K562 (cell line): ENCODE results near the gene SFI1. TPM values are rescaled to one million over a fixed set of nuclear protein-coding genes. Genes with fewer than 3 reads are reported as not detected.

Experiments
- CBX8 ChIP-seq: fragments of 200-600 bp; sonication (generic); IDR thresholded peaks from 2 replicates; pipeline ENCODE4 v1.6.1; 2012; ENCODE audit warnings: borderline replicate concordance, mixed run types, low read depth, mild to moderate bottlenecking, moderate library complexity, mixed read lengths, low read length, control low read depth, inconsistent platforms; ENCODE audit not compliant: poor library complexity, severe bottlenecking; ENCODE audit errors: extremely low read depth
- MTA3 ChIP-seq: fragments of 450-650 bp; formaldehyde crosslinking; IDR thresholded peaks from 2 replicates; pipeline ENCODE4 v1.6.1; 2017; ENCODE audit warnings: mild to moderate bottlenecking, borderline replicate concordance
- SAFB ChIP-seq: fragments of 200-400 bp; formaldehyde crosslinking; IDR thresholded peaks from 2 replicates; pipeline ENCODE4 v1.6.1; 2017; ENCODE audit warnings: low read depth, low read length, borderline replicate concordance
- SMC3 ChIP-seq: conservative IDR thresholded peaks from 2 replicates; pipeline ENCODE4 v1.6.1; 2011; ENCODE audit warnings: low read depth, low read length, improper control_type of control experiment; ENCODE audit not compliant: insufficient read depth
- TAF1 ChIP-seq: IDR thresholded peaks from 2 replicates; pipeline ENCODE4 v1.6.1; 2011; ENCODE audit warnings: mild to moderate bottlenecking, low read length, moderate library complexity; ENCODE audit not compliant: insufficient read depth, control insufficient read depth, severe bottlenecking; ENCODE audit errors: extremely low read depth
- YBX1 ChIP-seq: fragments of 450-650 bp; IDR thresholded peaks from 2 replicates; pipeline ENCODE4 v1.7.1; 2016; ENCODE audit warnings: mild to moderate bottlenecking
- ZNF175 ChIP-seq: fragments of 200-800 bp; sonication (Bioruptor generic); IDR thresholded peaks from 2 replicates; pipeline ENCODE4 v1.6.1; 2016; ENCODE audit warnings: low read depth, mild to moderate bottlenecking, missing genetic modification characterization, missing compliant biosample characterization
- ZNF592 ChIP-seq: fragments of 450-650 bp; IDR thresholded peaks from 2 replicates; pipeline ENCODE4 v1.6.1; 2017; ENCODE audit warnings: antibody characterized with exemption, mild to moderate bottlenecking
- polyA plus RNA-seq, 8 experiments: library from polyadenylated mRNA; depleted of rRNA in 4 of 8; stranded (reverse) in 5 of 8; unstranded in 3 of 8; fragments of >200 nt; fragmentation: Nextera tagmentation in 2 of 8; fragmentation: Illumina TruSeq in 1 of 8; extraction: Ambion mirVana in 2 of 8; extraction: Trizol in 1 of 8; gene quantifications; 2 replicates each; pipeline versions ENCODE4 v1.2.1 to v1.2.3, GENCODE V29; 2011 to 2014; ENCODE audit warnings: inconsistent platforms in 1 of 8, missing spikeins in 1 of 8
- total RNA-seq, 7 experiments: library from RNA; depleted of rRNA in 6 of 7; stranded (reverse); fragments of >200 nt in 6 of 7; fragmentation: Illumina TruSeq in 2 of 7; extraction: Trizol in 2 of 7; gene quantifications; 2 replicates each; pipeline versions ENCODE4 v1.2.1 to v1.2.3, GENCODE V29; 2011 to 2021; ENCODE audit warnings: low replicate concordance in 1 of 7
- TF ChIP-seq, protein P1 (sequence below): fragments of 450-650 bp; IDR thresholded peaks from 2 replicates; pipeline ENCODE4 v1.6.1; 2016; ENCODE audit warnings: mild to moderate bottlenecking, moderate library complexity
- TF ChIP-seq, protein P2 (sequence below): fragments of 450-650 bp; formaldehyde crosslinking; IDR thresholded peaks from 2 replicates; pipeline ENCODE4 v1.4.0; 2020; ENCODE audit warnings: mild to moderate bottlenecking, mixed read lengths

SFI1 gene
- total and polyA plus RNA-seq, 9 of the 15 experiments (the other 6 are each of a cell fraction or from before 2014, with no cell fraction given), result 3.0 to 25.6 (median 14.1) TPM

DNA sequence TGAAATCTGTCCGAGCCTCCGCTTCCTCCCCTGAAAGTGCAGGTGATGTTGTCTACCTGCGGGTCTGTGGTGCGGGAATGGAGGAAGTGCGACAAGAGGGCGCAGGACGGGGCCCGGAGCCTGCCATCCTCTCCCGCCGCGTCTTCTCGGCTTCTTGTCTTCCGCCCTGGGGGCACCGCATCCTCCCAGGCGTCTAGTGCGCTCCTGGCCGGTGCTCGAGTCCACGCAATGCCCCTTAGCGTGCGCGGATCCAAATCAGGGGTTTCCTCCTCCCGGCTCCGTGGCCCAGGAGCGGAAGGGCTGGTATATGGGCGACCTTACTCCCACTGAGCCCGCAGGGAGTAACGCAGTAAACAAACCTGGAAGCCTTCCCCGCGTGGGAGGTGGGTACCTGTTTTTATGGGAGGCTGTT, 405 bp downstream of the SFI1 start (continued):
- TF ChIP-seq, protein P1, sequence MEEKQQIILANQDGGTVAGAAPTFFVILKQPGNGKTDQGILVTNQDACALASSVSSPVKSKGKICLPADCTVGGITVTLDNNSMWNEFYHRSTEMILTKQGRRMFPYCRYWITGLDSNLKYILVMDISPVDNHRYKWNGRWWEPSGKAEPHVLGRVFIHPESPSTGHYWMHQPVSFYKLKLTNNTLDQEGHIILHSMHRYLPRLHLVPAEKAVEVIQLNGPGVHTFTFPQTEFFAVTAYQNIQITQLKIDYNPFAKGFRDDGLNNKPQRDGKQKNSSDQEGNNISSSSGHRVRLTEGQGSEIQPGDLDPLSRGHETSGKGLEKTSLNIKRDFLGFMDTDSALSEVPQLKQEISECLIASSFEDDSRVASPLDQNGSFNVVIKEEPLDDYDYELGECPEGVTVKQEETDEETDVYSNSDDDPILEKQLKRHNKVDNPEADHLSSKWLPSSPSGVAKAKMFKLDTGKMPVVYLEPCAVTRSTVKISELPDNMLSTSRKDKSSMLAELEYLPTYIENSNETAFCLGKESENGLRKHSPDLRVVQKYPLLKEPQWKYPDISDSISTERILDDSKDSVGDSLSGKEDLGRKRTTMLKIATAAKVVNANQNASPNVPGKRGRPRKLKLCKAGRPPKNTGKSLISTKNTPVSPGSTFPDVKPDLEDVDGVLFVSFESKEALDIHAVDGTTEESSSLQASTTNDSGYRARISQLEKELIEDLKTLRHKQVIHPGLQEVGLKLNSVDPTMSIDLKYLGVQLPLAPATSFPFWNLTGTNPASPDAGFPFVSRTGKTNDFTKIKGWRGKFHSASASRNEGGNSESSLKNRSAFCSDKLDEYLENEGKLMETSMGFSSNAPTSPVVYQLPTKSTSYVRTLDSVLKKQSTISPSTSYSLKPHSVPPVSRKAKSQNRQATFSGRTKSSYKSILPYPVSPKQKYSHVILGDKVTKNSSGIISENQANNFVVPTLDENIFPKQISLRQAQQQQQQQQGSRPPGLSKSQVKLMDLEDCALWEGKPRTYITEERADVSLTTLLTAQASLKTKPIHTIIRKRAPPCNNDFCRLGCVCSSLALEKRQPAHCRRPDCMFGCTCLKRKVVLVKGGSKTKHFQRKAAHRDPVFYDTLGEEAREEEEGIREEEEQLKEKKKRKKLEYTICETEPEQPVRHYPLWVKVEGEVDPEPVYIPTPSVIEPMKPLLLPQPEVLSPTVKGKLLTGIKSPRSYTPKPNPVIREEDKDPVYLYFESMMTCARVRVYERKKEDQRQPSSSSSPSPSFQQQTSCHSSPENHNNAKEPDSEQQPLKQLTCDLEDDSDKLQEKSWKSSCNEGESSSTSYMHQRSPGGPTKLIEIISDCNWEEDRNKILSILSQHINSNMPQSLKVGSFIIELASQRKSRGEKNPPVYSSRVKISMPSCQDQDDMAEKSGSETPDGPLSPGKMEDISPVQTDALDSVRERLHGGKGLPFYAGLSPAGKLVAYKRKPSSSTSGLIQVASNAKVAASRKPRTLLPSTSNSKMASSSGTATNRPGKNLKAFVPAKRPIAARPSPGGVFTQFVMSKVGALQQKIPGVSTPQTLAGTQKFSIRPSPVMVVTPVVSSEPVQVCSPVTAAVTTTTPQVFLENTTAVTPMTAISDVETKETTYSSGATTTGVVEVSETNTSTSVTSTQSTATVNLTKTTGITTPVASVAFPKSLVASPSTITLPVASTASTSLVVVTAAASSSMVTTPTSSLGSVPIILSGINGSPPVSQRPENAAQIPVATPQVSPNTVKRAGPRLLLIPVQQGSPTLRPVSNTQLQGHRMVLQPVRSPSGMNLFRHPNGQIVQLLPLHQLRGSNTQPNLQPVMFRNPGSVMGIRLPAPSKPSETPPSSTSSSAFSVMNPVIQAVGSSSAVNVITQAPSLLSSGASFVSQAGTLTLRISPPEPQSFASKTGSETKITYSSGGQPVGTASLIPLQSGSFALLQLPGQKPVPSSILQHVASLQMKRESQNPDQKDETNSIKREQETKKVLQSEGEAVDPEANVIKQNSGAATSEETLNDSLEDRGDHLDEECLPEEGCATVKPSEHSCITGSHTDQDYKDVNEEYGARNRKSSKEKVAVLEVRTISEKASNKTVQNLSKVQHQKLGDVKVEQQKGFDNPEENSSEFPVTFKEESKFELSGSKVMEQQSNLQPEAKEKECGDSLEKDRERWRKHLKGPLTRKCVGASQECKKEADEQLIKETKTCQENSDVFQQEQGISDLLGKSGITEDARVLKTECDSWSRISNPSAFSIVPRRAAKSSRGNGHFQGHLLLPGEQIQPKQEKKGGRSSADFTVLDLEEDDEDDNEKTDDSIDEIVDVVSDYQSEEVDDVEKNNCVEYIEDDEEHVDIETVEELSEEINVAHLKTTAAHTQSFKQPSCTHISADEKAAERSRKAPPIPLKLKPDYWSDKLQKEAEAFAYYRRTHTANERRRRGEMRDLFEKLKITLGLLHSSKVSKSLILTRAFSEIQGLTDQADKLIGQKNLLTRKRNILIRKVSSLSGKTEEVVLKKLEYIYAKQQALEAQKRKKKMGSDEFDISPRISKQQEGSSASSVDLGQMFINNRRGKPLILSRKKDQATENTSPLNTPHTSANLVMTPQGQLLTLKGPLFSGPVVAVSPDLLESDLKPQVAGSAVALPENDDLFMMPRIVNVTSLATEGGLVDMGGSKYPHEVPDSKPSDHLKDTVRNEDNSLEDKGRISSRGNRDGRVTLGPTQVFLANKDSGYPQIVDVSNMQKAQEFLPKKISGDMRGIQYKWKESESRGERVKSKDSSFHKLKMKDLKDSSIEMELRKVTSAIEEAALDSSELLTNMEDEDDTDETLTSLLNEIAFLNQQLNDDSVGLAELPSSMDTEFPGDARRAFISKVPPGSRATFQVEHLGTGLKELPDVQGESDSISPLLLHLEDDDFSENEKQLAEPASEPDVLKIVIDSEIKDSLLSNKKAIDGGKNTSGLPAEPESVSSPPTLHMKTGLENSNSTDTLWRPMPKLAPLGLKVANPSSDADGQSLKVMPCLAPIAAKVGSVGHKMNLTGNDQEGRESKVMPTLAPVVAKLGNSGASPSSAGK, result no peak
- TF ChIP-seq CBX8, result no peak
- TF ChIP-seq SAFB, result 0 out of 2 replicates have a peak, but pooled peaks have one; percentile 21
- no peak for TF ChIP-seq ZNF592
- no peak for TF ChIP-seq ZNF175 (CRISPR knock-in tag)
- no peak for TF ChIP-seq YBX1
- TF ChIP-seq, protein P2, sequence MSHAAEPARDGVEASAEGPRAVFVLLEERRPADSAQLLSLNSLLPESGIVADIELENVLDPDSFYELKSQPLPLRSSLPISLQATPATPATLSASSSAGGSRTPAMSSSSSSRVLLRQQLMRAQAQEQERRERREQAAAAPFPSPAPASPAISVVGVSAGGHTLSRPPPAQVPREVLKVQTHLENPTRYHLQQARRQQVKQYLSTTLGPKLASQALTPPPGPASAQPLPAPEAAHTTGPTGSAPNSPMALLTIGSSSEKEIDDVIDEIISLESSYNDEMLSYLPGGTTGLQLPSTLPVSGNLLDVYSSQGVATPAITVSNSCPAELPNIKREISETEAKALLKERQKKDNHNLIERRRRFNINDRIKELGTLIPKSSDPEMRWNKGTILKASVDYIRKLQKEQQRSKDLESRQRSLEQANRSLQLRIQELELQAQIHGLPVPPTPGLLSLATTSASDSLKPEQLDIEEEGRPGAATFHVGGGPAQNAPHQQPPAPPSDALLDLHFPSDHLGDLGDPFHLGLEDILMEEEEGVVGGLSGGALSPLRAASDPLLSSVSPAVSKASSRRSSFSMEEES (CRISPR knock-in tag), result no peak
- no peak for TF ChIP-seq SMC3
- TF ChIP-seq MTA3, result no peak
- no peak for TF ChIP-seq TAF1
